ENCODE measurements around the gene MYO3B.

The MYO3B gene, protein sequence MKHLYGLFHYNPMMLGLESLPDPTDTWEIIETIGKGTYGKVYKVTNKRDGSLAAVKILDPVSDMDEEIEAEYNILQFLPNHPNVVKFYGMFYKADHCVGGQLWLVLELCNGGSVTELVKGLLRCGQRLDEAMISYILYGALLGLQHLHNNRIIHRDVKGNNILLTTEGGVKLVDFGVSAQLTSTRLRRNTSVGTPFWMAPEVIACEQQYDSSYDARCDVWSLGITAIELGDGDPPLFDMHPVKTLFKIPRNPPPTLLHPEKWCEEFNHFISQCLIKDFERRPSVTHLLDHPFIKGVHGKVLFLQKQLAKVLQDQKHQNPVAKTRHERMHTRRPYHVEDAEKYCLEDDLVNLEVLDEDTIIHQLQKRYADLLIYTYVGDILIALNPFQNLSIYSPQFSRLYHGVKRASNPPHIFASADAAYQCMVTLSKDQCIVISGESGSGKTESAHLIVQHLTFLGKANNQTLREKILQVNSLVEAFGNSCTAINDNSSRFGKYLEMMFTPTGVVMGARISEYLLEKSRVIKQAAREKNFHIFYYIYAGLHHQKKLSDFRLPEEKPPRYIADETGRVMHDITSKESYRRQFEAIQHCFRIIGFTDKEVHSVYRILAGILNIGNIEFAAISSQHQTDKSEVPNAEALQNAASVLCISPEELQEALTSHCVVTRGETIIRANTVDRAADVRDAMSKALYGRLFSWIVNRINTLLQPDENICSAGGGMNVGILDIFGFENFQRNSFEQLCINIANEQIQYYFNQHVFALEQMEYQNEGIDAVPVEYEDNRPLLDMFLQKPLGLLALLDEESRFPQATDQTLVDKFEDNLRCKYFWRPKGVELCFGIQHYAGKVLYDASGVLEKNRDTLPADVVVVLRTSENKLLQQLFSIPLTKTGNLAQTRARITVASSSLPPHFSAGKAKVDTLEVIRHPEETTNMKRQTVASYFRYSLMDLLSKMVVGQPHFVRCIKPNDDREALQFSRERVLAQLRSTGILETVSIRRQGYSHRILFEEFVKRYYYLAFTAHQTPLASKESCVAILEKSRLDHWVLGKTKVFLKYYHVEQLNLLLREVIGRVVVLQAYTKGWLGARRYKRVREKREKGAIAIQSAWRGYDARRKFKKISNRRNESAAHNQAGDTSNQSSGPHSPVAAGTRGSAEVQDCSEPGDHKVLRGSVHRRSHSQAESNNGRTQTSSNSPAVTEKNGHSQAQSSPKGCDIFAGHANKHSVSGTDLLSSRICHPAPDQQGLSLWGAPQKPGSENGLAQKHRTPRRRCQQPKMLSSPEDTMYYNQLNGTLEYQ (N-terminal part only)

DNA sequence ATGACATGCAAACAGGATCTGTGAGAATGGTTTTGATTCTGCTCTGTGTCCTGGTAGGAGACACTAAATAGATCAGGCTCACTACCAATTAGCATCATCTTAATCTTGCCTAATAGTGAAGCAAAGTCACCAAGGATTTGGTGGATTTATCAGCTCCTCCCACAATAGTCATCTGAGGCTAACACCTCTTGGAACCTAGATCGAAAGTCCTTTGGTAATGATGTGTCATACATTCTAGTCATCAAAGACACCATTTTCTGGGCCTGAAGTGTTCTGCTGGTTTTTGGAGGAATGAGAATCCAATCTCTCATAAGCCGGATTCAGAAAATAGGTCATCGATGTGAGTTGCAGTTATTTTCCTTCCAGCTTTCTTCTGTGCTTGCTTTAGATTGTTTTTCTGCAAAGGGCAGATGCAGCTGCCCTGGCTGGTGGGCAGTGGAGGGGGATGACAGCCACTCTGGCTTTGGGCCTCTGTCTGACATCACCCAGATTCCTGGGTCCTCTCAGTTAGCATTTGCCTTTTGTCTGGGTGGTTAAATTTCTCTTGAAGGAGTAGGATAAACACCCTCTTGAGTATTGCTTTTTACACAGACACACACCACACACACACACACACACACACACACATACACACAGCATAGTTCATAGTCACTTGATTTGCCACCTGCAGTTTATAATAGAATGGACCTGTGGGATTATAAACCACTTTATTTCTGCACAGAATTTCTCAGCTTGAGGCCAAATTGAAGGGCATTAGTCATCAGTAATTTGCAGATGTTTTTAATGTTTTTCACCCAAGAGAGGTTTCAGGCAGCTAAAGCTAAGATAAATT, at the start of gene MYO3B:
Gene MYO3B (plus strand): TSS at position 198 of the 832 bp plus-strand sequence. CDS start 141 bp downstream, at position 339.
- DNase-seq: no peak

DNA sequence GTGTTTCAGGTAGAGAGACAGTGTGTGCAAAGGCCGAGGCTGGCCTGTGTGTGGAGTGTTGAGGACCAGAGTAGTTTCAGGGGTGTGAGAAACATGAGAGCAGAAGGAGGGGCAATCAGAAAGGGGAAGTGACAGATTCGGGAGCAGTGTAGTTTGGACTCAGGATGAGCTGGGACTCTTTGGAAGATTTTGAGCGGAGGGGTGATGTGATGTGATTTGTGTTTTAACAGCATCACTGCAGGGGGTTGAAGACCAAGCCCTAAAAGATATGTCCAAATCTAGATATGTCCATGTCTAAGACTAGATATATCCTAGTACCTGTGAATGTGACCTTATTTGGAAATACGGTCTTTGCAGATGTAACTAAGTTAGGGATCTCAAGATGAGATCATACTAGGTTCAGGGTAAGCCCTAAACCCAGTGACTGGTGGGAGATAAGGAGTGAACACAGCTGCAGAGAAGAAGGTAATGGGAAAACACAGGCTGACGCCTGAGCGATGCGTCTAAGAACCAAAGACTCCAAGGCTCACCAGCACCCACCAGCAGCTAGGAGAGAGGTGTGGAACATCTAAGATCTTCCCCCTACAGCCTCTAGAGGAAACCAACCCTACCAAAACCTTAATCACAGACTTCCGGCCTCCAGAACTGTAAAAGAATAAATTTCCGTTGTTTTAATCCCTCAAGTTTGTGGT, 38.5 kb upstream of the MYO3B start:
- no peak for DNase-seq

DNA sequence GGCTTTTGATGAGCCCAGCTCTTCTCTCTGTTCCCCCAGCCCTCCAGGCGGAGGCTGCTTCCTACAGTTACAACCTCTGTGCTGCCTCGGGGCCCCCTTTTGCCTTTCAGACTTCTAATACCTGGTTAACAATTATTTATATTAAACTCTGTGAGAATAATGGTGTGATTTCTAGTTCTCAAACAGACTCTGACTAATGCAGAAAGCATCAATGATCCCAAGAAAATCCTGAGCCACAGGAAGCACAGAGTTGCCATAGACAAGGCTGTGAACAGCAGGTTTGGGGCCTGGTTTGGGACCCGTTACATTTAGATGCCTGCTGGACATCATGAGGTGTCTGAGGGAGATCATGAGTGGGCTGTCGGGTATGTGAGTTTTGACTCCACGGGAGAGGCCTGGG, 37.4 kb upstream of the MYO3B start:
- DNase-seq: no peak

DNA sequence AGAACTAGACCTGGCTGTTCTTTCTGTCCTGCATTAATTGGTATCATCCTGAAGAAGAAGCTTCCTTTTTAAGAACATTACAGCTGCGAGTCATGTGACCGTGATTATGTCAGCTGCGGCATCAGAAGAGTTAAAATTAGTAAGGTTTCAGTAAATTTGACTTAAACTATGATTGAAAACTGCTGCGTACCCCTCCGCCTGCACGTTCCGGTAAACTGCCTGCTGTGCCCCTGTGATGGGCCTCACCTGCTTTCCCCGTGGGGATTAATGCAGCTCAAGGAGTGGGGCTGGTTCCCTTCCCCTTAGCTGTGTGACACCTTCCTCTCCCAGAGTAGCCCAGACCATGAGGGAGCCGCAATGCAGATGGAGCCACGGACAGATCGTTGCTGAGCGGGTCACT, 36.1 kb upstream of the MYO3B start:
- DNase-seq: no peak

DNA sequence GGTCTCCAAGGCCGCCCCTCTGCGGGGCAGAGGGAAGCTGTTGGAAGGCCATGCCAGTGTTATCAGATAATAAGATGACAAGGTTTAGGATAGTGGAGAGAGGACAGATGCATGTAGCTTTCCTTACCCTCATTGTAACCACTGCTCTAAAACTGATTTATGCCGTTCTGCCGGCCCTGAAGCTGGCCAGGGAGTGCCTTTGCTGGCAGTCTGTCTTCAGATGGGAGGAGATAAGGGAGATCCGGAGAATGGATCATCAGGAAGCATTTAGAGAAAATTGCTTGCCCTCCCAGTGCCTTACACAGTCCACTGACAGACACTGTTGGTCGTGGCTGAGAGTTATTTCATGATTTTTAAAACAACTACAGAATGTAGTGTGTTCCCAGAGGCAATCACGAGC, 35.4 kb upstream of the MYO3B start:
- no peak for DNase-seq

DNA sequence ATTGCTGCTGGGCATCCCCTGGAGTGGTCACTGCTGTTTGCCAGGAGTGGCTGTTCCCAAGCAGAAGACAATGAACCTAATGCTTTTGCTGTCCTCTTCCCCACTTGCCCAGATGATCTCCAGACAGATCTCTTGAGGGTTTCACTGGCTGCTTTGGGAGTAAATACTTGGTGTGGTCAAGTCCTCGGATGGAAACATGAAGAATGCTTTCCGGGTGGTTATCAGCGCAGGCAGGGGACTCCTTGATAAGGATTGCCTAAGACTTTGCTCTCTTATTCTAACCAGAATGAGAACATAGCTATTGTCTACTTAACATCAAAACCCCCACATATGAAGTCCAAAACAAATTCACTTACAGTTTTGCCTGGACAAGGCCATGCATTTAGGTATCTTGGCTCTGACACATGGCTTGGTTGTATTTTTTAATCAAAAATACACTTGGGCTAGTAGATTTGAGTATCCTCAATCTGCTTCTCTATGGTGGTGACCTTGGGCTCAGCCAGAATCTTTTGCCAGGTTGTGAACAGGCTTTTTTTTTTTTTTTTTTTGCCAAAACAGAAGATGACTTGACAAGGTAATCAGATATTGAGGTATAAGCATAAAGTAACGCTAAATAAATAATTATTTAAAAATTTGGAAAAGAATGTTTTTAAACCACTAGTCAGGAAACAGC, 34.8 kb upstream of the MYO3B start:
- no peak for DNase-seq

DNA sequence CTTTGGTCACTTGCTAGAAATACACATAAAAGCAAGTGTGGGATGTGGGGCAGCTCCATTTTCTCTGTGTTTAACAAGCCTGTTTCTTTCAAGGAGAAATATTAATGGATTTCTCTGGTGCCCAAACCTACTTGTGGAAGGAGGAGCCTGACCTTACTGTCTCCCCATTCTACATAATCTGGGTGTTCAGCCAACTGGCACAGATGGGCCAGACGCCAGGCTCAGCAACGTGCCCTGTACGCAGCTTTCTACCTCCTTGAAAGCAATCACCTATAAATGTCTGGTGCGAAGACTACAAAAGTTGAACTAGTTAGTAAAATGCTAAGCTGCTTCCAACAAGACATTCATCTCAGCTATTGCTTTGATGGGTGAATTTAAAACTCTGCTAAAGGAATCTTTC, 33.2 kb upstream of the MYO3B start:
- DNase-seq: no peak

DNA sequence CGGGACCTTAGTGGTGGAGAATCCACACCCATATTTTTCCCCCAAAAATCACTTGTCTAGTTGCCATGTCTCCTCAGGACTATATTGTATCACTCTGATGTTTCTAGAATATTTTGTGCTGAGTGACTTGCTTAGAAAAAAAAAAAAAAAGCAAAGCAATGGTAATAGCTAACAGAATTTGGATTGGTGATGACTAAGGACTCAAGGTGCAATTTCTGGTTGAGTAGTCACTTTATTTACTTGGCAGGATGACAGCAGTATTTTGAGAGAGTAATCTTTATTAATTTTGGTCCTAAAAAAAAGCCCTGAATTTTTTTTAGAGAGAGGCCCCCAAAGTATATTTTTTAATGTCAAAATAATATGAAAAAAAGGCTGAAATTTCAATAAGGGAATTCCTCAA, 32.8 kb upstream of the MYO3B start:
- DNase-seq: no peak

DNA sequence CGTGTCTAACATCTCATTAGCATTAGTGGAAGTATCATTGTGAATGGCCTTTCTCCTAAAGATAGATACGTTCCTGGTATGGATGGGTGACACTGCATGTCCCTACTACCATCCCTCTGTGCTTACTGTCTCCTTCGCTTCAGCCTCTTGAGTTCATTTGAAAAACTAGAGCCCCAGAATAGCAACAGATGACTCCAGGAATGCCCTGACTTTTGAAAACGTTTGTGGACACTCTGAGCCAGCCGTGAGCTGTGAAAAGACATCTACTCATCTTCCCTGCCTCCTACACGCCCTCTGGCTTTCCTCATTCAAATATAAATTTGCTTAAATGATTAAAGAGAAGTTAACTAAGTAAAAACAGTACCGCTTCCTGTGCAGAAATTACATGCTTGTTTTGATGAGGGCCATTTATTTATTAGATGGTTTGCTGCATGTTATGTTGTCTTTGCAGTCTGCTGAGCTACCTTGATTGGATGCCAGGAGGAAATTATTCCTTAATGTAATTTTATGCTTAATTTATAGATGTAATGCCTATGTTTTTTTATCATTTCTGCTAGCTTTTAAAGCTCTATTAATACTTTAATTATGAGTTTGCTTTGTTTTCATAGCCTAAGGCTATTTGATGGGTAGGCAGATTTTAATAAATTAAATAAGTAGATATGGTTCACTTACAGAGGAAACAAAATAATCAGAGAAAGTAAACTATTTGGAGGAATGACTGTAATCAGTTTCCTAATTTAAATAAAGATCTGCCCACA, 32.1 kb upstream of the MYO3B start:
- DNase-seq: no peak

DNA sequence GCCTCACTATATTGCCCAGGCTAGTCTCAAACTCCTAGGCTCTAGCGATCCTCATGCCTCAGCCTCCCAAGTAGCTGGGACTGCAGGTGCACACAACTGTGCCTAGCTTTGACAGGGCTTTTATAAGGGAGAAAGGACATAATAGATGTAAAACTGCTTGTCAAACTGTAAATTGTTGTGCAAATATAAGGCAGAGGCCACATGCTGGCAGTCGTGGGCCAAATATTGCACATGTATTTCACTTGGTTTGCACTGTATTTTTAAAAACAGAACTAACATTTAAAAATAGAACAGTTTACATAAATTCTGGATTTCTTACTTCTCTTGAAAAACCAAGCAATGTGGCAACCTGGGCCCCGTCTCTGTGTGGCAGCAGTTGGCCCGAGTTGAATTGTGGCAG, 31.2 kb upstream of the MYO3B start:
- no peak for DNase-seq

DNA sequence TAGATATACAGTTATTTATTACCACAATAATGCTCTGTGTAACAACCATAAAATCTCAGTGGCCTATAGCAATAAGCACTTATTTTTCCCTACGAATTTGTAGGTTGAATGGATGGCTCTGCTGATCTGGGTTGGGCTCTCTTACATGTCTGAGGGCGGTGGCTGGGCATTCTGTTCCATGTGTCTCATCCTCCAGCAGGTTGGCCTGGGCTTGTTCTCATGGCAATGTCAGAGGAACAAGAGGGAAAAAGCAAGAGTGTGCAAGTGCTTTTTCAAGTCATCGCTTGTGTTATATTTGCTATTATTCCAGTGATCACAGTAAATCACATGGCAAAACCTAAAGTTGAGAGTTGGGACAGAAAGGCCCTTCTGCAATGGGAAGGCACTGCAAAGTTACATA, 30.4 kb upstream of the MYO3B start:
- no peak for DNase-seq

DNA sequence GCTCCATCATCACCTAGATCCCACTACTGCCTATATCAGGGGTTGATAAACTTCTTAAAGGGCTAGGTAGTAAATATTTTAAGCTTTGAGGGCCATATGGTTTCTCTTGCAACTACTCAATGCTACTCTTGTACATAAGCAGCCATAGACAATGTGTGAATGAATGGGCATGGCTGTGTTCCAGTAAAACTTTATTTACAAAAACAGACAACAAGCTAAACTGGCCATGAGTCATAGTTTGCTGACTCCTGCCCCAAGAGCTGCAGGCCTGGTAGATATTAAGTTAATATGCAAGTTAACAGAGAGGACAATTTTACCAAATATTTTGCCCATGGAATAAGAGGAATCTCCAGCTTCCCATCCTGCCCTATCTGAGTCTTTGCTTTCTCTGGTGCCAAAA, 29.8 kb upstream of the MYO3B start:
- DNase-seq: no peak

DNA sequence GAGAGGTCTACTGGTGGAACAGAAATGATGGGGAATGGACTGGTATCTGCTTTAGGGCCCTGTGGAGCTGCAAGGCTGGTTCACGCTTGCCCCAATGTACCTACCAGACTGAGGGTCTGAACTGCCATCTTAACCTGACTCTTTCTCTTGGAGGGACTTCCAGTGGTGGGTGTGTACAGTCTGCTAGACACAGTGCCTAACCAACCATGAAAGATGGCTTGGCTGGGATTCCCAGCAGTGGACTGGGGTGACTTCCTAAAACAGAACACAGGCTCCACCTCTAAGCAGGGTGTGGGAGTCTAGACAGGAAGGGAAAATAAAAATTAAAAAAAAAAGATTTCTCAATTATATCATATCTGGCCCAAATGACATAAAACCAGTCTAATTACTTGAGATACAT, 25.5 kb upstream of the MYO3B start:
- no peak for DNase-seq

DNA sequence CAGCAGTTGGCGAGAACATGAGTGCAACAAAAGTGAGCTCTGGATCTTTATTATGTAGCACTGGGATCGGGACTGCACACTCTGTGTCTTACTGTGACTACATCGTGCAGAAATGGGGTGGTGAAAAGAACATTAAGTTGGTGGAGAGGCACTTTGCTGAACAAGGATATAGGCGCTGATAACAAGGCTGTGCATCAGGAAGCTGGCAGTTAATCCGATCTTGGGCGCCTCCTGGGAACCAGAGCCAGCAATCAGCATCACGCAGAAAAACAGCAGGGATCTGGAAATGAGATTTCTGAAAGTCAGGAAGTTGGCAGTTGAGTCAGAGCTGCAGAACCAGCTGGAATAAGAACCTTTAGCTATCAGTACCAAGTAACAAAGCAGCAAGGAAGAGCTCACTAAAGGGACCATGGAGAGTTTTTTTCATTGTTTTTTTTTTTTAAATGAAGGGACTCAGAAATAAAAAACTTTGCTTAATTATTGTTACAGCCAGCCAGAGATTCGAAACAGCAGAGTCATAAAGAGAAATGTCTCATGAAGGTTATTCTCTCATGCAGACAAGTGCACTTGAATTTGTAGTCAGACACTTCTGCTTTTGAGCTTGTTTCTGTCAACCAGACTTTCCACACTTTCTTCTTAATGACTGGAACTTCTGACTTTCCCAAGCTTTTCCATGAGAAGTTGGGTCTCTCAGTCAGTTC, 22.8 kb upstream of the MYO3B start:
- DNase-seq: no peak

DNA sequence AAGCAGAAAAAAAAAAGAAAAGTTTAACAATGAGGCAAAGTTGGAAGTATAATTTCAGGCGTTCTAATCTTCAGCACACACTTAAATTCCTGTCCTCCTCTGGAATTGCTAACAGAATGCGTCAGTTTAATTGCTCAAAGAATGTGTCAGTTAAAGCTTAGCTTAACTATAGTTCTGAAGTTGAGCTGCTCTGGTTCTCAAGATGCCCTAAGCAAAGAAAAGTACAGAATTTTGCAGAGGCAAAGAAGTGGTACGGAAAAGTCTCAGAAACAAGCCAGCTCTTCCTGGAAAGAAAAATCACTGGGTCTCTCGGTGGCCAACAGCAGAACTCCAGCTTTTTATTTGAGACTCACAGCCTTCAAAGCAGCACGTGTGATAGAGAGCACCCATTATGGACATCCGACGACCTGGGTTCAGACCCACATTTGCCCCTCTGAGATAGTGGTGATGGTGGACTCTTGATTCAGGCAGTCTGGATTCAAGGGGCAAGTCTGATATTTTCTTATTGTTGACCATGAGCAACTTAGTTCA, 22.2 kb upstream of the MYO3B start:
- DNase-seq: no peak

DNA sequence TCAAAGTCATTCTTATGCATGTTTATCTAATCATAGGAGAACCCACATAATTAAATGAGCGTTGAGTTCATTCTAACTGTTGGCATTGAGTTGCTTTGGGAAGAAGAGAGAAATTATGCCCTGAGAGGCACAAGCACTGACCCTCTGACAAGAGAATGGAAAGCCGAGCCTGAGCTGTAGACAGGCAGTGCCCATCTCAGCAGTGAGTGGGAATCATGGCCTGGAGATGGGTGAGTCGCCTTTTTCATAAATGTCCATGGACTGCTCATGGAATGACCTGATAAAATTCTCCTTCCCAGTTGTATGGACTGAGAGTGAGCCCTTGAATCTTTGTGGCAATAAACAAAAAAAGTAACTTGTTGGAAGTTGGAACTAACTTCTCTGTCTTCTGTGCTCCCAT, 21.4 kb upstream of the MYO3B start:
- no peak for DNase-seq

DNA sequence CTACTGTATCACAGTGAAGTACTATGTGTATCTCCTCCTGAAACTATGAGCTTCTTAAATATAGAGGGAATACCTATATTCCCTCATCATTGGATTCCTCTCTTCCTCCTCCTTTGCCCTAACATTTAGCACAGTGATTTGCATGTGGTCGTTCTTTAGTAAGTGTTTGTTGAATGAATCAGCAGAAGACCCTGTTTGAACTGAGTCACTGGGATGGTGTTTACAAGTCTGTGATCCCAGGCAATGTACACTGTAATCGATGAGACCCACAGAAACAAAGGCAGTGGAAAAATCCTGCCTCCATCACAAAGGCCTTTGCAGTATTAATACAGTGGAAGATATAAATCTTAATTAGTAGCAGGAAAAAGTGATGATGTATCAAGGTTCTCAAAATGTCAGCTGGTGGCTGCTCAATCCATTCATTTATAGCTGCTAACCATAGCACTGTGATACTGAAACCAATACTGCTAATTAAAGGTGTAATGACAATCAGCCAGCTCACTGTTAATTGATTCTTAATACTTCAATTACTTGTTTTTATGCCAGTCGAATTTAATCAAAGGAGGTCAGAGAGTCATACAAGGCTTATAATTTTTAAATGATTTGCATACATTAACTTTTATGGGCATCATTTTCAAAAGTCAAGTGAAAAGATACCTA, 20.8 kb upstream of the MYO3B start:
- no peak for DNase-seq

DNA sequence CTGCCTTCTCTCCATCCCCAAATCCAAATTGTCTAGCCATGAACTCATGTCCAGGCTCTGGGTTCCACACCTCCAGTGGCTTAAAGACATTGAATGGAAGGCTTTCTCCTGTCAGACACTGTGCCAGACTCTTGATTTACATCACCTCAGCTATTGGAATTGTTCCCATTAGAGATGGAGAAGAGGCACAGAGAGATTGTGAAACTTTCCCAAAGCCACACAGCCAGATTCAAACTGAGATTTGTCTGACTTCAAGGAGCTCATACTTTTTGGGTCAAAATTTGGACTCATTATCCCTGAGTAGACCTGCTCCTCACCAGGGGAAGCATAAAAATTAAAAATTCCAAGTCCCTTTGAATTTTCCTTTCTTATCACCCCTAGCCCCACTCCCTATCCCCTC, 18.9 kb upstream of the MYO3B start:
- no peak for DNase-seq
